ENCODE measurements around the gene HES1. TPM values are rescaled to one million over a fixed set of nuclear protein-coding genes. Genes with fewer than 3 reads are reported as not detected.

HES1 gene
- polyA plus RNA-seq, 1 donor from 2014 or later: 0.25 TPM

DNA sequence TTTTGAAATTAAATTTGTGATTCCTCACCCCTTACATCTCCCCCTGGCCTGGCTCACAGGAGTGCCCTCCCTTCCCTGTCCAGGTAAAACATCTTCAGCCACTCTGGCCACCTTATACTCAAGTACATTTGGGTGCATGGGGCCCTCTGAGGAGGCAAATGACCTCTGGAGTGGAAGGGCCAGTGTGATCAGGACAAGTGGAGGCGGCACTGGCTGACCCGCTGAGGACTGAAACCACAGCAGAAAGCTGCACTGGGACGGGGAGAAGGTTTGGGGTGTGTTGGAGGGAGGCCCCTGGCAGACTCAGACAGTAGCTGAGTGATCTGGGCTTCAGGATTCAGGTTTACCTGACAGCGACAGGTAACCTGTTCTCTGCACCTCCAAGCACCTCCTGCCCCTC lies 24.2 kb downstream of the HES1 start:
- no peaks in the 10 kb centered on the region for H3K9me3 ChIP-seq (ENCODE audit: low read length)
- H3K27ac ChIP-seq (ENCODE audit: low read length): no peak overlapping the region
- no peaks in the 10 kb centered on the region for H4K20me1 ChIP-seq (ENCODE audit: insufficient read depth)
- no peaks in the 10 kb centered on the region for H3K27me3 ChIP-seq (ENCODE audit: insufficient read depth, low read depth, low read length)
- no peaks in the 10 kb centered on the region for H3F3A ChIP-seq (ENCODE audit: insufficient read depth, low read length, poor library complexity, severe bottlenecking)
- no peaks in the 10 kb centered on the region for H3K9me2 ChIP-seq (ENCODE audit: insufficient read depth, low read length)
- H3K4me3 ChIP-seq (ENCODE audit: low read length): no peak overlapping the region
- no peak for TF ChIP-seq REST (IDR thresholded peaks at IDR 0.05; ENCODE audit: borderline replicate concordance)
- no peak for TF ChIP-seq TAF1 (IDR thresholded peaks at IDR 0.05; ENCODE audit: low read depth)
- TF ChIP-seq POLR2AphosphoS5 (IDR thresholded peaks at IDR 0.05): no peak
- no peak for TF ChIP-seq MXI1 (conservative IDR thresholded peaks at IDR 0.05; ENCODE audit: poor library complexity, severe bottlenecking)
- no peak for TF ChIP-seq SMC3 (conservative IDR thresholded peaks at IDR 0.05; ENCODE audit: poor library complexity)
- TF ChIP-seq CTCF (IDR thresholded peaks at IDR 0.05; ENCODE audit: poor library complexity, severe bottlenecking): no peak
- TF ChIP-seq EP300 (conservative IDR thresholded peaks at IDR 0.05; ENCODE audit: poor library complexity, severe bottlenecking): no peak
- TF ChIP-seq EZH2 (IDR thresholded peaks at IDR 0.05; ENCODE audit: borderline replicate concordance, insufficient read depth, low read length, poor library complexity, severe bottlenecking): no peak
- TF ChIP-seq RAD21 (conservative IDR thresholded peaks at IDR 0.05): no peak
- H3K9ac ChIP-seq (ENCODE audit: low read length): no peak overlapping the region
- H3K4me2 ChIP-seq (ENCODE audit: low read length): no peak overlapping the region
- no peaks in the 10 kb centered on the region for H3K79me2 ChIP-seq (replicated peaks; ENCODE audit: insufficient read depth, low read length)
- no peak overlapping the region for H2AFZ ChIP-seq (ENCODE audit: low read depth, low read length)
- no peaks in the 10 kb centered on the region for H3K36me3 ChIP-seq (ENCODE audit: insufficient read depth, low read length)

GRCh38 chr3:194161131-194162045 lies 25.4 kb downstream of the HES1 start:
- no peaks in the 10 kb centered on the region for H4K20me1 ChIP-seq (ENCODE audit: insufficient read depth)
- no peaks in the 10 kb centered on the region for H3K27me3 ChIP-seq (ENCODE audit: insufficient read depth, low read depth, low read length)
- no peak overlapping the region for H3K27ac ChIP-seq (ENCODE audit: low read length)
- H3K9ac ChIP-seq (ENCODE audit: low read length): no peak overlapping the region
- TF ChIP-seq EP300 (conservative IDR thresholded peaks at IDR 0.05; ENCODE audit: poor library complexity, severe bottlenecking) (no peak), MXI1 (conservative IDR thresholded peaks at IDR 0.05; ENCODE audit: poor library complexity, severe bottlenecking) (no peak), TAF1 (IDR thresholded peaks at IDR 0.05; ENCODE audit: low read depth) (no peak), POLR2AphosphoS5 (IDR thresholded peaks at IDR 0.05) (no peak), SMC3 (conservative IDR thresholded peaks at IDR 0.05; ENCODE audit: poor library complexity) (no peak), REST (IDR thresholded peaks at IDR 0.05; ENCODE audit: borderline replicate concordance) (no peak), CTCF (IDR thresholded peaks at IDR 0.05; ENCODE audit: poor library complexity, severe bottlenecking) (no peak), EZH2 (IDR thresholded peaks at IDR 0.05; ENCODE audit: borderline replicate concordance, insufficient read depth, low read length, poor library complexity, severe bottlenecking) (no peak), RAD21 (conservative IDR thresholded peaks at IDR 0.05) (no peak)
- H3K9me3 ChIP-seq (ENCODE audit: low read length): no peaks in the 10 kb centered on the region
- H3K79me2 ChIP-seq (replicated peaks; ENCODE audit: insufficient read depth, low read length): no peaks in the 10 kb centered on the region
- H3K4me3 ChIP-seq (ENCODE audit: low read length): no peak overlapping the region
- H3F3A ChIP-seq (ENCODE audit: insufficient read depth, low read length, poor library complexity, severe bottlenecking): no peaks in the 10 kb centered on the region
- H3K36me3 ChIP-seq (ENCODE audit: insufficient read depth, low read length): no peaks in the 10 kb centered on the region
- H3K9me2 ChIP-seq (ENCODE audit: insufficient read depth, low read length): no peaks in the 10 kb centered on the region
- H3K4me2 ChIP-seq (ENCODE audit: low read length): no peak overlapping the region
- H2AFZ ChIP-seq (ENCODE audit: low read depth, low read length): no peak overlapping the region

Measured in neural cell (in vitro differentiated cells).